ENCODE data around the gene ARHGAP21. TPM values are rescaled to one million over a fixed set of nuclear protein-coding genes. Genes with fewer than 3 reads are reported as not detected.

The ARHGAP21 gene
- total RNA-seq, 1 experiment from 2014 or later: 59.4 TPM

GRCh38 chr10:24536636-24537035, 187.1 kb downstream of the ARHGAP21 start:
- Histone ChIP-seq H3T11ph (ENCODE audit: low read length) (no peak overlapping the region), H2BK120ac (ENCODE audit: low read depth, low read length, poor library complexity, severe bottlenecking) (no peak overlapping the region), H3K27me3 (ENCODE audit: insufficient read depth, low read length) (no peaks in the 10 kb centered on the region), H2BK15ac (ENCODE audit: low read depth, low read length) (no peak overlapping the region), H4K8ac (replicated peaks; ENCODE audit: insufficient read length, low read depth, low read length) (no peak overlapping the region), H3K23me2 (ENCODE audit: insufficient read length, low read depth, low read length, poor library complexity, severe bottlenecking) (no peaks in the 10 kb centered on the region), H2BK12ac (ENCODE audit: insufficient read length, low read depth, low read length) (no peak overlapping the region), H4K5ac (ENCODE audit: insufficient read length, low read depth, low read length) (no peak overlapping the region), H3K4ac (ENCODE audit: low read depth, low read length) (no peak overlapping the region), H2AK5ac (ENCODE audit: insufficient read length, low read length) (no peak overlapping the region), H3K9ac (ENCODE audit: extremely low read depth, insufficient read length, low read length) (no peak overlapping the region), H2BK5ac (ENCODE audit: insufficient read length, low read length) (no peak overlapping the region), H2BK20ac (ENCODE audit: low read depth, low read length, poor library complexity, severe bottlenecking) (no peak overlapping the region), H3K18ac (ENCODE audit: insufficient read length, low read depth, low read length) (no peak overlapping the region), H2AFZ (ENCODE audit: low read length) (no peak overlapping the region), H4K20me1 (ENCODE audit: control insufficient read depth, insufficient read depth, insufficient read length) (no peaks in the 10 kb centered on the region), H4K91ac (ENCODE audit: insufficient read length, low read depth, low read length) (no peak overlapping the region), H3K9me3 (ENCODE audit: control insufficient read depth, low read depth, low read length) (no peaks in the 10 kb centered on the region), H3K4me2 (ENCODE audit: insufficient read depth, insufficient read length, low read length) (no peak overlapping the region), H3K79me1 (ENCODE audit: insufficient read depth, low read depth, low read length, poor library complexity, severe bottlenecking) (no peaks in the 10 kb centered on the region), H3K23ac (ENCODE audit: insufficient read length, low read depth, low read length) (no peak overlapping the region), H3K27ac (ENCODE audit: insufficient read length, low read depth, low read length) (no peak overlapping the region), H3K56ac (ENCODE audit: insufficient read length, low read depth, low read length) (no peak overlapping the region), H3K4me1 (ENCODE audit: insufficient read depth, low read length) (no peaks in the 10 kb centered on the region), H3K79me2 (ENCODE audit: insufficient read depth, low read length) (no peaks in the 10 kb centered on the region), H3K14ac (ENCODE audit: insufficient read depth, low read length) (no peak overlapping the region)
- no peak for TF ChIP-seq CTCF (conservative IDR thresholded peaks at IDR 0.05)
- peaks cover 4 to 42% (median 40%) of the 10 kb centered on the region in 3 experiments for H3K36me3 Mint-ChIP-seq (ENCODE audit: insufficient read depth in 1 of 3, low read depth in 3 of 3)
- no peak overlapping the region for H3K27ac Mint-ChIP-seq
- no peak for DNase-seq
- no peaks in the 10 kb centered on the region for H3K4me1 Mint-ChIP-seq
- H3K9me3 Mint-ChIP-seq: no peaks in the 10 kb centered on the region
- no peaks in the 10 kb centered on the region for H3K27me3 Mint-ChIP-seq (ENCODE audit: low read depth)
- H3K4me3 Mint-ChIP-seq: no peak overlapping the region
- WGBS (ENCODE audit: extremely low coverage, insufficient read length, low lambda C conversion rate): no CpG with 5 or more reads among the region's 11 CpGs

Data from H9 (cell line).